IMR-90 (cell line): Measurements from ENCODE around the gene NCF2. TPM values are rescaled to one million over a fixed set of nuclear protein-coding genes. Genes with fewer than 3 reads are reported as not detected.
A peak's percentile ranks its signal among the peaks of the same experiment; 100 is the strongest.

Experiments
- ATAC-seq: fragments of 200-7000 bp; cut with Tn5 transposase; 2 replicates; pipeline ENCODE4 v1.9.1; 2020; ENCODE audit warnings: low read depth, mild to moderate bottlenecking, moderate library complexity
- BruUV-seq: library from RNA; stranded (reverse); fragments of 400-500 nt; replicated peaks from 2 replicates; lab custom pipeline; 2021; lab: Mats Ljungman, UMichigan
- CTCF ChIA-PET: fragments of 300-600 bp; formaldehyde crosslinking; extraction: SDS; loops from one replicate; lab custom pipeline; 2021; ENCODE audit warnings: antibody characterized with exemption; lab: Yijun Ruan, JAX
- POLR2A ChIA-PET: fragments of 300-600 bp; sonication (Branson Sonifier 250); formaldehyde crosslinking; loops from one replicate; lab custom pipeline; 2022; ENCODE audit warnings: antibody characterized with exemption; ENCODE audit not compliant: unreplicated experiment; lab: Charles Lee
- DNase-seq: peaks from one replicate; pipeline ENCODE4 v3.0.0; 2013
- H2AFZ ChIP-seq: replicated peaks from 2 replicates; pipeline ENCODE3; 2013; ENCODE audit warnings: low read length, mild to moderate bottlenecking; ENCODE audit not compliant: poor library complexity
- H2AK5ac ChIP-seq: 2 replicates; pipeline ENCODE4 v1.6.1; 2013; ENCODE audit warnings: low read depth, low read length, inconsistent platforms
- H2AK9ac ChIP-seq: replicated peaks from 2 replicates; pipeline ENCODE3; 2013; ENCODE audit warnings: mild to moderate bottlenecking, low read depth, low read length, moderate library complexity; ENCODE audit not compliant: poor library complexity
- H2BK120ac ChIP-seq: 2 replicates; pipeline ENCODE4 v1.6.1; 2013; ENCODE audit warnings: low read depth, low read length, inconsistent platforms
- H2BK15ac ChIP-seq: 3 replicates; pipeline ENCODE4 v1.6.1; 2013; ENCODE audit warnings: low read depth, low read length, inconsistent platforms
- H2BK20ac ChIP-seq: 2 replicates; pipeline ENCODE4 v1.6.1; 2013; ENCODE audit warnings: low read depth, mild to moderate bottlenecking, inconsistent platforms, low read length, moderate library complexity
- H2BK5ac ChIP-seq: 2 replicates; pipeline ENCODE4 v1.6.1; 2013; ENCODE audit warnings: mild to moderate bottlenecking, low read depth, low read length, inconsistent platforms; ENCODE audit not compliant: poor library complexity, severe bottlenecking
- H3K14ac ChIP-seq: replicated peaks from 2 replicates; pipeline ENCODE4 v1.6.1; 2013; ENCODE audit warnings: low read depth, low read length, inconsistent platforms
- H3K18ac ChIP-seq: 2 replicates; pipeline ENCODE4 v1.6.1; 2013; ENCODE audit warnings: low read depth, low read length, control low read depth
- H3K23ac ChIP-seq: 2 replicates; pipeline ENCODE4 v1.6.1; 2013; ENCODE audit warnings: low read depth, low read length, inconsistent platforms
- H3K27ac ChIP-seq: 2 replicates; pipeline ENCODE4 v1.5.1; 2013; ENCODE audit warnings: mild to moderate bottlenecking, control low read depth, low read length; ENCODE audit not compliant: insufficient read depth
- H3K27me3 ChIP-seq: 2 replicates; pipeline ENCODE4 v1.6.1; 2013; ENCODE audit warnings: low read length; ENCODE audit not compliant: control insufficient read depth, insufficient read depth
- H3K36me3 ChIP-seq: 2 replicates; pipeline ENCODE4 v1.6.1; 2013; ENCODE audit warnings: low read length, mixed read lengths; ENCODE audit not compliant: control insufficient read depth, insufficient read depth
- H3K4ac ChIP-seq: 2 replicates; pipeline ENCODE4 v1.6.1; 2013; ENCODE audit warnings: low read depth, low read length, inconsistent platforms
- H3K4me1 ChIP-seq: 2 replicates; pipeline ENCODE4 v1.6.1; 2013; ENCODE audit warnings: low read length, mixed read lengths; ENCODE audit not compliant: control insufficient read depth, insufficient read depth
- H3K4me2 ChIP-seq: 2 replicates; pipeline ENCODE4 v1.6.1; 2013; ENCODE audit warnings: low read depth, mild to moderate bottlenecking, control low read depth, low read length, moderate library complexity
- H3K4me3 ChIP-seq: 2 replicates; pipeline ENCODE4 v1.5.1; 2013; ENCODE audit warnings: low read depth, mild to moderate bottlenecking, control low read depth, low read length, moderate library complexity; ENCODE audit not compliant: insufficient read depth
- H3K56ac ChIP-seq: 2 replicates; pipeline ENCODE4 v1.6.1; 2013; ENCODE audit warnings: low read length, inconsistent platforms; ENCODE audit not compliant: insufficient read depth; ENCODE audit errors: extremely low read depth
- H3K79me1 ChIP-seq, 2 experiments: 2 replicates each; pipeline ENCODE4 v1.6.1; 2013; ENCODE audit warnings: low read length in 2 of 2, inconsistent platforms in 1 of 2, low read depth in 1 of 2
- H3K9ac ChIP-seq: 2 replicates; pipeline ENCODE4 v1.6.1; 2013; ENCODE audit warnings: low read depth, low read length, control low read depth
- H3K9me1 ChIP-seq: 2 replicates; pipeline ENCODE4 v1.6.1; 2013; ENCODE audit warnings: low read length, inconsistent platforms; ENCODE audit not compliant: insufficient read depth
- H3K9me3 ChIP-seq: 2 replicates; pipeline ENCODE4 v1.6.1; 2013; ENCODE audit warnings: low read length; ENCODE audit not compliant: control insufficient read depth, insufficient read depth
- H4K20me1 ChIP-seq: 2 replicates; pipeline ENCODE4 v1.6.1; 2013; ENCODE audit warnings: low read length, inconsistent platforms; ENCODE audit not compliant: insufficient read depth
- H4K5ac ChIP-seq: 2 replicates; pipeline ENCODE4 v1.6.1; 2013; ENCODE audit warnings: mild to moderate bottlenecking, low read depth, low read length, control low read depth
- H4K8ac ChIP-seq, 2 experiments: 2 replicates each; pipeline ENCODE4 v1.6.1; 2013; ENCODE audit warnings: low read depth in 2 of 2, low read length in 2 of 2, control low read depth in 1 of 2, inconsistent platforms in 1 of 2
- H4K91ac ChIP-seq: 2 replicates; pipeline ENCODE4 v1.6.1; 2013; ENCODE audit warnings: low read depth, low read length, inconsistent platforms; ENCODE audit not compliant: insufficient read depth
- BHLHE40 ChIP-seq: fragments of 150-350 bp; IDR thresholded peaks from 2 replicates; pipeline ENCODE4 v1.6.1; 2016; ENCODE audit warnings: mild to moderate bottlenecking, low read depth, low read length
- CEBPB ChIP-seq: IDR thresholded peaks from 2 replicates; pipeline ENCODE4 v1.6.1; 2012; ENCODE audit warnings: low read depth, low read length, improper control_type of control experiment
- MAZ ChIP-seq: IDR thresholded peaks from 2 replicates; pipeline ENCODE4 v1.6.1; 2012; ENCODE audit warnings: low read depth, mild to moderate bottlenecking, low read length, improper control_type of control experiment, moderate library complexity, borderline replicate concordance
- MXI1 ChIP-seq: IDR thresholded peaks from 2 replicates; pipeline ENCODE4 v1.6.1; 2012; ENCODE audit warnings: low read depth, mild to moderate bottlenecking, low read length, moderate library complexity, borderline replicate concordance
- NFE2L2 ChIP-seq: fragments of 150-350 bp; IDR thresholded peaks from 2 replicates; pipeline ENCODE4 v1.6.1; 2016; ENCODE audit warnings: low read depth, mild to moderate bottlenecking, low read length
- POLR2A ChIP-seq: IDR thresholded peaks from 2 replicates; pipeline ENCODE4 v1.6.1; 2012; ENCODE audit warnings: mild to moderate bottlenecking, low read depth, low read length
- RAD21 ChIP-seq: IDR thresholded peaks from 2 replicates; pipeline ENCODE4 v1.6.1; 2012; ENCODE audit warnings: low read length, improper control_type of control experiment
- WGBS, 2 experiments: methylation state at CpG; one replicate each; pipeline versions ENCODE4 v1.1.5 to v1.1.7; 2013; ENCODE audit warnings: missing lambda C conversion rate in 2 of 2; ENCODE audit not compliant: insufficient read length in 1 of 2; ENCODE audit errors: extremely low coverage in 2 of 2; 5-methylcytosine and 5-hydroxymethylcytosine counted together
- dilution Hi-C: fragments of 300-500 bp; cut with HindIII; formaldehyde crosslinking; loops from one replicate; pipeline ENCODE4 v1.14.3; 2018; ENCODE audit warnings: low sequenced_read_pairs; ENCODE audit not compliant: unreplicated experiment
- in situ Hi-C: fragments of 300-500 bp; cut with MboI; formaldehyde crosslinking; loops from 3 replicates; pipeline ENCODE4 v1.14.3; 2019; ENCODE audit warnings: low sequenced_read_pairs, inconsistent platforms, mixed read lengths
- intact Hi-C: fragments of 100-400 bp; cut with micrococcal nuclease; formaldehyde crosslinking; loops from 2 replicates; pipeline ENCODE4 v1.10.0; 2022
- polyA plus RNA-seq, 3 experiments: library from polyadenylated mRNA; depleted of rRNA; stranded (reverse); fragments of >200 nt; gene quantifications; 2 replicates each; pipeline ENCODE4 v1.2.3, GENCODE V29; 2012; ENCODE audit warnings: low replicate concordance in 1 of 3
- total RNA-seq: library from RNA; depleted of rRNA; stranded (reverse); fragments of >200 nt; gene quantifications from 2 replicates; pipeline ENCODE4 v1.2.3, GENCODE V29; 2012
- TF ChIP-seq, protein P1 (sequence below): conservative IDR thresholded peaks from 2 replicates; pipeline ENCODE4 v1.5.1; 2012; ENCODE audit warnings: mild to moderate bottlenecking, low read depth, low read length, improper control_type of control experiment
- TF ChIP-seq, protein P2 (sequence below): fragments of 150-350 bp; IDR thresholded peaks from 2 replicates; pipeline ENCODE4 v1.6.1; 2017; ENCODE audit warnings: mild to moderate bottlenecking, antibody characterized with exemption, low read length, low read depth

The NCF2 gene
- total and polyA plus RNA-seq, 2 of the 4 experiments (the other 2 are of a cell fraction), result 3.2 to 4.2 TPM

DNA sequence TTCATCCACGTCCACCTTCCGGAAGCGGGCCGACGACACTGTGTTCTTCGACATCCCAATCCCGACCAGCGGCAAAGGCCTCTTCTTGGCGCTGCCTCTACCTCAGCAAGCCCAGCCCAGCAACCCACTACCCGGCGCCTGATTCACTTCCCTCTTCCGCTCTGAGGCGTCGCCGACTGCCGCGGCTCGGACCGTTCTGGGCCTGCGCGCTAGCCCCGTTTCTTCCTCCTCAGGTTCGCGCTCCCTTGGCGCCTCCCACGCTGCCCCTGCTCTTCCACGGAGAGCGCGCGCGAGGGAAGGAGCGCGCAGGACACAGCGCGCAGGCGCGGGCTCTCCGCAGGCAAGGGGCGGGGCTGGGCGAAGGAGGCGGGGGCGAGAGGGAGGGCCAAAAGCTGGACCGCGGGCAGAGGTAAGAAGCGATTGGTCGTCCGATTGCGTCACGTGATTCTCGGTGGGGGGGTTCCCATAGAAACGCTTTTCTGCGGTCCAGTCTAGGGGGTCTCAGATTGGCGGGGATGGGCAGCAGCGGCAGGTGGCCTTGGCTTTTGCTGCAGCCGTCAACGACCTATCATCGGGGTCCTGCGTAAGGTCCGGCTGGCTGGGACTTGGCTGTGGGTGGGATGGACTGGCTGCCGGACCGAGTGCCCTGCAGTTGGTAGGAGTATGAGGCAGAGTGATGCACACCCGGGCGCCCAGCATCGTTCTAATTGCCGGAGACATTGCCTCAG is 45.5 kb upstream of the NCF2 start, which contains the start of gene ARPC5:
ARPC5 (minus strand) TSS at position 178 of the 728 bp plus-strand sequence; CDS start at position 54, 124 bp downstream.
- no peak within 1 kb of the TSS; the same call in 2 of the 3 replicates for H2BK15ac ChIP-seq
- H2BK5ac ChIP-seq, result peak within 1 kb of the TSS; percentile 93
- H3K4ac ChIP-seq, result peak within 1 kb of the TSS; percentile 98
- ChIA-PET POLR2A (interaction anchor here (0.5 kb wide), 1 partner anchor 422 kb away, joined by 5 read pairs; no protein-coding TSS in a partner anchor), CTCF (interaction anchor here (0.6 to 1.0 kb wide), 2 partner anchors 19 to 117 kb away, joined by 4 to 6 read pairs; no protein-coding TSS in a partner anchor)
- peak within 1 kb of the TSS; percentile 85 for H3K4me3 ChIP-seq
- ATAC-seq, result peak; percentile 85
- H2AK9ac ChIP-seq, result peak within 1 kb of the TSS; percentile 86
- H3K27ac ChIP-seq, result peak within 1 kb of the TSS; percentile 96
- H2BK20ac ChIP-seq, result no peak within 1 kb of the TSS
- dilution Hi-C loops (no loop called here), intact Hi-C loops (loop anchor here (10.0 kb wide), 2 partner anchors 419 to 749 kb away; partner anchors contain the start of genes C1orf21 and TSEN15), in situ Hi-C loops (no loop called here)
- no TSS peak for BruUV-seq
- H3K23ac ChIP-seq, result peak within 1 kb of the TSS; percentile 98
- H4K8ac ChIP-seq, result peak within 1 kb of the TSS; percentile 90 to 95
- H3K56ac ChIP-seq, result peak within 1 kb of the TSS; percentile 92
- 1% methylated on average over 24 of the region's 65 CpGs; no CpG with 5 or more reads in 1 of the 2 experiments for WGBS, 2 experiments
- peaks cover 2% of the 10 kb centered on the region for H3K4me1 ChIP-seq
- peak within 1 kb of the TSS; percentile 95 for H3K9ac ChIP-seq
- H3K4me2 ChIP-seq, result peak within 1 kb of the TSS; percentile 99
- peak within 1 kb of the TSS; percentile 95 for H4K91ac ChIP-seq
- H2AK5ac ChIP-seq, result peak within 1 kb of the TSS; percentile 91
- peaks cover 2 to 21% of the 10 kb centered on the region in 2 experiments for H3K79me1 ChIP-seq
- H3K14ac ChIP-seq, result peak within 1 kb of the TSS; percentile 99
- no peaks in the 10 kb centered on the region for H3K27me3 ChIP-seq
- peaks cover 3% of the 10 kb centered on the region; the same call in 1 of the 2 replicates for H3K36me3 ChIP-seq
- TF ChIP-seq RAD21, result 0 out of 2 replicates have a peak, but pooled peaks have one; percentile 2
- TF ChIP-seq BHLHE40, result 0 out of 2 replicates have a peak, but pooled peaks have one; percentile 47
- TF ChIP-seq, protein P1, sequence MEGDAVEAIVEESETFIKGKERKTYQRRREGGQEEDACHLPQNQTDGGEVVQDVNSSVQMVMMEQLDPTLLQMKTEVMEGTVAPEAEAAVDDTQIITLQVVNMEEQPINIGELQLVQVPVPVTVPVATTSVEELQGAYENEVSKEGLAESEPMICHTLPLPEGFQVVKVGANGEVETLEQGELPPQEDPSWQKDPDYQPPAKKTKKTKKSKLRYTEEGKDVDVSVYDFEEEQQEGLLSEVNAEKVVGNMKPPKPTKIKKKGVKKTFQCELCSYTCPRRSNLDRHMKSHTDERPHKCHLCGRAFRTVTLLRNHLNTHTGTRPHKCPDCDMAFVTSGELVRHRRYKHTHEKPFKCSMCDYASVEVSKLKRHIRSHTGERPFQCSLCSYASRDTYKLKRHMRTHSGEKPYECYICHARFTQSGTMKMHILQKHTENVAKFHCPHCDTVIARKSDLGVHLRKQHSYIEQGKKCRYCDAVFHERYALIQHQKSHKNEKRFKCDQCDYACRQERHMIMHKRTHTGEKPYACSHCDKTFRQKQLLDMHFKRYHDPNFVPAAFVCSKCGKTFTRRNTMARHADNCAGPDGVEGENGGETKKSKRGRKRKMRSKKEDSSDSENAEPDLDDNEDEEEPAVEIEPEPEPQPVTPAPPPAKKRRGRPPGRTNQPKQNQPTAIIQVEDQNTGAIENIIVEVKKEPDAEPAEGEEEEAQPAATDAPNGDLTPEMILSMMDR, result no peak
- TF ChIP-seq POLR2A, result peak; percentile 88
- TF ChIP-seq CEBPB, result peak; percentile 77
- TF ChIP-seq, protein P2, sequence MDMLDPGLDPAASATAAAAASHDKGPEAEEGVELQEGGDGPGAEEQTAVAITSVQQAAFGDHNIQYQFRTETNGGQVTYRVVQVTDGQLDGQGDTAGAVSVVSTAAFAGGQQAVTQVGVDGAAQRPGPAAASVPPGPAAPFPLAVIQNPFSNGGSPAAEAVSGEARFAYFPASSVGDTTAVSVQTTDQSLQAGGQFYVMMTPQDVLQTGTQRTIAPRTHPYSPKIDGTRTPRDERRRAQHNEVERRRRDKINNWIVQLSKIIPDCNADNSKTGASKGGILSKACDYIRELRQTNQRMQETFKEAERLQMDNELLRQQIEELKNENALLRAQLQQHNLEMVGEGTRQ, result peak; percentile 97
- peak; percentile 96 for TF ChIP-seq MAZ
- TF ChIP-seq MXI1, result peak; percentile 46; the same call in 1 of the 2 replicates
- TF ChIP-seq NFE2L2, result no peak; the same call in 1 of the 2 replicates
- peak within 1 kb of the TSS; percentile 88 for H3K18ac ChIP-seq
- H3K9me1 ChIP-seq, result 0 out of 2 replicates have a peak, but pooled peaks cover 3% of the 10 kb centered on the region
- no peaks in the 10 kb centered on the region for H3K9me3 ChIP-seq
- H2BK120ac ChIP-seq, result peak within 1 kb of the TSS; percentile 75
- peak; percentile 98 for DNase-seq
- H2AFZ ChIP-seq, result peak within 1 kb of the TSS; percentile 95
- H4K20me1 ChIP-seq, result peaks cover 11% of the 10 kb centered on the region; the same call in 1 of the 2 replicates
- peak within 1 kb of the TSS; percentile 86 for H4K5ac ChIP-seq
